SKM-1 treated with dmso at 0.1 percent for 144 hours (cell line): ENCODE measurements around the gene RBMXL3.
"Not testable (repeated sequence)": the region's sequence is repeated elsewhere in the genome, so short reads cannot be mapped to it uniquely, and the experiment has no call there.

Experiments
- DNase-seq: peaks from one replicate; lab custom pipeline; 2025; ENCODE audit not compliant: unreplicated experiment; lab: John Stamatoyannopoulos, UW

The RBMXL3 gene

GRCh38 chrX:115189110-115189509 lies at the start of gene RBMXL3:
RBMXL3 (plus strand) TSS chrX:115189410; CDS start chrX:115189442, 32 bp downstream.
- DNase-seq: no peak

DNA sequence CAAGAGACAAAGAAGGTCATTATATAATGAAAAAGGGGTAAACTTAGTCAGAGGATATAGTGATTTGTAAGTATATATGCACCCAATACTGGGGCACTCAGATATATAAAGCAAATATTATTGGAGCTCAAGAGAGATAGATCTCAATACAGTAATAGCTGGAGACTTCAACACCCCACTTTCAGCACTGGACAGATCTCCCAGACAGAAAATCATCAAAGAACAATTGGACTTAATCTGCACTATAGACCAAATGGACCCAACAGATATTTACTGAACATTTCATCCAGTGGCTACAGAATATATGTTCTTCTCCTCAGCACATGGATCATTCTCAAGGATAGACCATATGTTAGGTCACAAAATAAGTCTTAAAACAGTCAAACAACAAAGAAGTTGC lies 47.2 kb upstream of the RBMXL3 start:
- no peak for DNase-seq

DNA sequence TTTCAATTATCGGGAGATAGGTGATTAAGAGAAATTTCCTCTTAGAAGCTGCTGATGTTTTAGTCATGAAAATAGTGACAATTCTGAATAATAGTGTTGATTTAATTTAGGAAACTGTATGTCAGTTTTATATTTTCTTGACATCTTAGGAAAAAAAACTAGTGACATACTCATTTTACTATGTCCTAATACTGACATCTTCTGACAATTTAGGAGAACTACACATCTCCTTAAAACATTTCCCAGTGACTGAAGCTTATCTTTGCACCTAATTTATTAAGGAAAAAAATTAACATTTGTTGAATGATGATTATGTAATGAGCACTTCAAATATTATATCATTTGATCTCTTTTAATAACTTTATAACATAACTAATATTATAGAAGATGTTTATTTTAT lies 42.0 kb upstream of the RBMXL3 start:
- DNase-seq: no peak

GRCh38 chrX:115173181-115173580 lies 16.0 kb upstream of the RBMXL3 start:
- DNase-seq: no peak

DNA sequence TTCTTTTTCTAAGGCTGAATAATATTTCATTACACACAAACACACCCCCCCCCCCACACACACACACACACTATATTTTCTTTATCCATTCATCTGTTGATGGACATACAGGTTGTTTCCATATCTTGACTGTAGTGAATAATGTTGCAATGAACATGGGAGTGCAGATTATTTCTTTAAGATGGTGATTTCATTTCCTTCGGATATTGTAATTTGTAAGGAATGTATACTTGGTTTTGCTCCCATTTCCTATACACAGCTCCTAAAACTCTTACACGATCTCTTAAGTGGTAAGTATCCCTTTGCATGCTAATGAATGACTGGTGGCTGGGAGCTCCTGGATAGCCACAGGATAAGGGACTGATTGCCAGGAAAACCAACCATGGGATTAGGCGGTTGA lies 14.7 kb upstream of the RBMXL3 start:
- DNase-seq: no peak

DNA sequence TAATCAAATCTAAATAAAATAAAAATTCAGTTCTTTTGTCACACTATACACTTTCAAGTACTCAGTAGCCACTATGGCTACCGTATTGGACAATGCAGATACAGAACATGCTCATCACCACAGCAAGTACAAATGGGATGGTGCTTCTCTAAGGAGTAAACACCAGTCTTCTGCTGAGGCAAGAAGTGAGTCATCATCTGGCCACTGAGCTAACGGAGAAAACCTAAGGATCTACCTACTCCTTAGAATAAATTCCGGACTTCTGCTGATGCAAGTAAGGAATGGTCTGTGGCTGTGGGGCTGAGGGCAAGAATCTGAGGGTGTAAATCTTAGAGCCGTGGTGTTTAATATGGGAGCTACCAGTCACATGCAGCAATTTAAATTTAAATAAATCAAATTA lies 11.3 kb upstream of the RBMXL3 start:
- no peak for DNase-seq

GRCh38 chrX:115178473-115178872 lies 10.7 kb upstream of the RBMXL3 start:
- no peak for DNase-seq

DNA sequence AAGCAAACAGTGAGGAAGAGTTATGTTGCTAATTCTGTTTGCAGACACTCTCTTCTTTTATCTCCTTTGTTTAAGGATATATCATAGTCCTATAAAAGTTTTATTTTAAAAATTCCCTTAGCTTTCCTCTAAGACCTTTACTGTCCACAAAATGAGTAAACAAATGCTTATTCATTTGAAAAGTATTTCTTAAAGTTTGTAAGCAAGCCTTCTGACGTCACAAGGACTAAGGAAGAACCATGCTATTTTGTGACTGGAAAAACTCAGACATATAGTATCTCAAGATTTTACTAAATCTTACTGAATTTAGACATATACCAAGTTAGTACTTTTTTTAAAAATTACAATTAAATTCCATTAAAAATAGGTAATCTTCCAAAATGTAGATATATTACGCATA lies 5.2 kb upstream of the RBMXL3 start:
- DNase-seq: no peak

GRCh38 chrX:115189646-115190635 lies 731 bp downstream of the RBMXL3 start:
- no peak for DNase-seq

DNA sequence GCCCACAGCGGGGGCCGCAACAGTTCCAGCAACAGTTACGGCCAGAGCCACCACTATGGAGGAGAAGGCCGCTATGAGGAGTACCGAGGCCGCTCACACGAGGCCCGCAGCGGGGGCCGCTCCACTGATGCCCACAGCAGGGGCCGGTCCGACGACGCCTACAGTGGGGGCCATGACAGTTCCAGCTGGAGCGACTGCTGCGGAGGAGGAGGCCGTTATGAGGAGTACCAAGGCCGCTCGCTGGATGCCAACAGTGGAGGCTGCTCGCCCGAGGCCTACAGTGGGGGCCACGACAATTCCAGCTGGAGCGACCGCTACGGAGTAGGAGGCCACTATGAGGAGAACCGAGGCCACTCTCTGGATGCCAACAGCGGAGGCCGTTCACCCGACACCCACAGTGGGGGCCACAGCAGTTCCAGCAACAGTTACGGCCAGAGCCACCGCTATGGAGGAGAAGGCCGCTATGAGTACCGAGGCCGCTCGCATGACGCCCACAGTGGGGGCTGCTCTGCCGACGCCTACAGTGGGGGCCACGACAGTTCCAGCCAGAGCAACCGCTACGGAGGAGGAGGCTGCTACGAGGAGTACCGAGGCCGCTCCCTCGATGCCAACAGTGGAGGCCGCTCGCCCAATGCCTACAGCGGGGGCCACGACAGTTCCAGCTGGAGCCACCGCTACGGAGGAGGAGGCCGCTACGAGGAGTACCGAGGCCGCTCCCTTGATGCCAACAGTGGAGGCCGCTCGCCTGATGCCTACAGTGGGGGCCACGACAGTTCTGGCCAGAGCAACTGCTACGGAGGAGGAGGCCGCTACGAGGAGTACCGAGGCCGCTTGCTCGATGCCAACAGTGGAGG lies 1.7 kb downstream of the RBMXL3 start:
- no peak for DNase-seq

DNA sequence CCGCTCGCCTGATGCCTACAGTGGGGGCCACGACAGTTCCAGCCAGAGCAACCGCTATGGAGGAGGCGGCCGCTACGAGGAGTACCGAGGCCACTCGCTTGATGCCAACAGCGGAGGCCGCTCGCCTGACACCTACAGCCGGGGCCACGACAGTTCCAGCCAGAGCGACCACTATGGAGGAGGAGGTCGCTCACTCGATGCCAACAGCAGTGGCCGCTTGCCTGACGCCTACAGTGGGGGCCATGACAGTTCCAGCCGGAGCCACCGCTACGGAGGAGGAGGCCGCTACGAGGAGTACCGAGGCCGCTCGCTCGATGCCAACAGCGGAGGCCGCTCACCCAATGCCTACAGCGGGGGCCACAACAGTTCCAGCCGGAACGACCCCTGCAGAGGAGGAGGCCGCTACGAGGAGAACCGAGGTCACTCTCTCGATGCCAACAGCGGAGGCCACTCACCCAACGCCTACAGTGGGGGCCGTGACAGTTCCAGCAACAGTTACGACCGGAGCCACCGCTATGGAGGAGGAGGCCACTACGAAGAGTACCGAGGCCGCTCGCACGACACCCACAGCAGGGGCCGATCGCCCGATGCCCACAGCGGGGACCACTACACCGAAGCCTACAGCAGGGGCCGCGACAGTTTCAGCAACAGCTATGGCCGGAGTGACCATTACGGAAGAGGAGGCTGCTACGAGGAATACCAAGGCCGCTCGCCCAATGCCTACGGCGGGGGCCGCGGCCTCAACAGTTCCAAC lies 2.5 kb downstream of the RBMXL3 start:
- no peak for DNase-seq

- DNase-seq: no peak
These were observed 3.1 kb downstream of the RBMXL3 start for GRCh38 chrX:115192244-115192700.

- DNase-seq: no peak
These were observed 14.8 kb downstream of the RBMXL3 start for GRCh38 chrX:115204040-115204439.

- not testable (repeated sequence) for DNase-seq
These were observed 20.3 kb downstream of the RBMXL3 start for GRCh38 chrX:115209547-115209946.

DNA sequence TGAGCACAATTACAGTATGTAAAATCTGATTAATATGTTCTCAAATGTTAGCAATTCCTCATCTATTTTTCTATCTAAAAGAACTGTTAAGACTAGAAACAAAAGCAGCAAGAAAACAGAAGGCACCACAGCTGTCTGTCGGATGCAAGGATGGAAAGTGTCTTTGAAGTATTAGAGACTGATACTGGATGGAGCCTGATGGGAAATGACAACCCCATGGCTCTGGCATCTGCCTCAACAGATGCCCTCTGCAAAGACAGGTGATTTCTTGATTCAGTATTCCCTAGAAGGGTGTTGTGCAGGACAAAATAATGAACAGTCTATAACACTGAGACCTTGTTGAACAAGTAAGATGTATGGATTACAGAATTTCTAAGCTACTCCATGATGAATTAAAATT lies 24.9 kb downstream of the RBMXL3 start:
- DNase-seq: no peak

- DNase-seq: no peak
These were observed 25.4 kb downstream of the RBMXL3 start for GRCh38 chrX:115214605-115215004.

- not testable (repeated sequence) for DNase-seq
These were observed 28.1 kb downstream of the RBMXL3 start for GRCh38 chrX:115217346-115217745.

DNA sequence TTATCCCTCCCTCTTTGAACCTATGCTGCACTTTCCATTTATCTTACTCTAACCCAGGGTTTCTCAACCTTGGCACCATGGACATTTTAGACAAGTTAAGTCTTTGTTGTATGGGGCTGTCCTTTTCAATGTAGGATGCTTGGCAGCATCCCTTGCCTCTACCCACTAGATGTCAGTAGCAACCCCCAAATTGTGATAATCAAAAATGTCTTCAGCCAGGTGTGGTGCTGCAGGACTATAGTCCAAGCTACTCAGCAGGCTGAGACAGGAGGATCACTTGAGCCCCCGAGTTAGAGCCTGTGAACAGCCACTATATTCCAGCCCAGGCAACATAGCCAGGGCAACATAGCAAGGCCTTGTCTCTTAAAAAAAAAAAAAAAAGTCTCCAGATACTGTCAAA lies 37.7 kb downstream of the RBMXL3 start:
- no peak for DNase-seq

DNA sequence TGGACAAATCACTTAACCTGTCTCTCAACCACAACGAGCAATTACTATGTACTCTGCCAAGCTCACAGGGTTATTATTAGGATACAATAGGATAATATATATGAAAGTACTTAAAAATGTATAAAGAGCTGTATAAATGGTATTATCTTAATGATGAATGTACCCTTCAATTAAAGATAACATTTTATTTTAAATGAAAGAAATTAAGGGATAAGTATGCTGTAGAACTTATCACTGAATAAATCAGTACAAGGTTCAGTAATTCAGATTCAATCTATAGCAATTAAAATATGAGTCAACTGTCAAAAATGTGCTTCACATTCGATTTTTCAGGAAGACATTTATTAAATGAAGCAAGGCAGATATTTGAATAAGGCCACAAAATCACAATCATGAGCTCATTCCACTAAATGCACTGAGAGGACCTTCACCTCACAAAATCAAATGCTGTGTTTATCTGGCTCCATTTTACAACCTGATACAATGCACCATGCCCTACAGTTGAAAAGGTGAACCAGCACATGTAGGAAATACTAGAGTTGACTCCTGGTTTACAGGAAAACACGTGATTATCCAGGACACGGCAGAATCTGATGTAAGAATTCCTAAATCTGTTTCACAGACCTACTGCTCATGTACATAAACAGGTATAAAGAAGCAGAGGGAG lies 40.3 kb downstream of the RBMXL3 start:
- no peak for DNase-seq

DNA sequence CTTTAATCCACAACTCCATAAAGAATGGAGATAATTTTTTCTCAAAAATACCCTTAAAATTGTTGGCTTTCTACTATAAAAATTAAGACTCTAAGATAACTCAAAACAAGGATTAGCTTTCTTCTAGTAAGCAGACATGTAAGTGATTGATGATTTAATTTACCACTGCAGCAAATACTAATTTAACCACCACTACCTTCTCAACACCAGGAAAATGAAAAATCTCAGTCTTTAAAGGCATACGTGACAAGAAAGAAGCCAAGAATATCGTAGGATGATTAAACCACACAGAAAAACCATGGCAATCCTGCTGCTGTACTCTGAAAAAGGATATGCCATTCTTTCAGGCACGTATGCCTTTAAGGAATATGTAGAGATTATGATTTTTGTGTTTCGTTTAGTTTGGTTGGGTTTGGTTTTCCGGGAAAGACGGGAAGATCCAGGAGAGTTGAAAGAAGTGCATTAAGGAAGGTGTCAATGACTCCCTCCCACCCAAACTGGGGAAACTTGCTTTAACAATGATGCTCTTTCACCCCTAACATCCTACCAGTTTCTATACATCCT lies 43.8 kb downstream of the RBMXL3 start:
- DNase-seq: no peak
